ENCODE measurements around the gene NHLRC1. TPM values are rescaled to one million over a fixed set of nuclear protein-coding genes. Genes with fewer than 3 reads are reported as not detected.
A peak's percentile ranks its signal among the peaks of the same experiment; 100 is the strongest.

NHLRC1 gene
- total and polyA plus RNA-seq, 2 of the 13 experiments (the other 11 are each of a cell fraction or from before 2014, with no cell fraction given) = 0.04 to 0.11 TPM

DNA sequence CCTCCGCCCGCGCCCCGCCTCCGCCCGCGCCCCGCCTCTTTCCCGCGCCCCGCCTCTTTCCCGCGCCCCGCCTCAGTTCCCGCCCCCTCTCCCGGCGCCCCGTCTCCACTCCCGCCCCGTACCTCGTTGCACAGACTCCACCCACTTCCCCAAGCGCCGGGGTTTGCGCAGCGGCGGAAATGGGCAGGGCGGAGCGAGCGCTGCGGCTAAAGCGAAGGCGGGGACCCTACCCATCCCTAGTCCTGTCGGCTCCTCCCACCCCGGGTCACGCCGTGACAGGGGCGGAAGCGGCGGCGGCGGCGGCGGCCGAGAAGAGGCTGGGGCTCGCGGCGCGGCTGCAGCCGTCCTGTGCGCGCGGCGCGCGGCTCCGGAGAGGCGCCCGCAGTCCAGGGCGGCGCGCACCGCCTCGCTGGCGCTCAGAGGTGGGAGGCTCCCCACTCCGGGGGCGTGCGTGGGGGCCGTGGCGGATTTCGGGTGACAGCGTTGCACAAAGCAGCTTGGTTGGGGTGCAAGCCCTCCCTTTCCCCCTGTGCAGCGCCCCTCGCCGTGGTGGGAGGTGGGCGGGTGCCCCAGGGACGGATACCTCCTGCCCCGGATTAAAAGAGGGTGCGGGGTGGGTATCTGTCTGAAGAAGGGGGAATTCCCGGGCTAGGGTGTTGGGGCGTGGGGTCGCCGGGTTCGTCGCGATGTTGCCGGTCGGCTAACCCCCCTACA lies 32.8 kb upstream of the NHLRC1 start, which contains the start of gene KDM1B (continued):
- TF ChIP-seq, protein P1, sequence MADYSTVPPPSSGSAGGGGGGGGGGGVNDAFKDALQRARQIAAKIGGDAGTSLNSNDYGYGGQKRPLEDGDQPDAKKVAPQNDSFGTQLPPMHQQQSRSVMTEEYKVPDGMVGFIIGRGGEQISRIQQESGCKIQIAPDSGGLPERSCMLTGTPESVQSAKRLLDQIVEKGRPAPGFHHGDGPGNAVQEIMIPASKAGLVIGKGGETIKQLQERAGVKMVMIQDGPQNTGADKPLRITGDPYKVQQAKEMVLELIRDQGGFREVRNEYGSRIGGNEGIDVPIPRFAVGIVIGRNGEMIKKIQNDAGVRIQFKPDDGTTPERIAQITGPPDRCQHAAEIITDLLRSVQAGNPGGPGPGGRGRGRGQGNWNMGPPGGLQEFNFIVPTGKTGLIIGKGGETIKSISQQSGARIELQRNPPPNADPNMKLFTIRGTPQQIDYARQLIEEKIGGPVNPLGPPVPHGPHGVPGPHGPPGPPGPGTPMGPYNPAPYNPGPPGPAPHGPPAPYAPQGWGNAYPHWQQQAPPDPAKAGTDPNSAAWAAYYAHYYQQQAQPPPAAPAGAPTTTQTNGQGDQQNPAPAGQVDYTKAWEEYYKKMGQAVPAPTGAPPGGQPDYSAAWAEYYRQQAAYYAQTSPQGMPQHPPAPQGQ (CRISPR knock-in tag; IDR thresholded peaks at IDR 0.05; ENCODE audit: borderline replicate concordance) = no peak
- no peak for TF ChIP-seq NCOA5 (CRISPR knock-in tag; IDR thresholded peaks at IDR 0.05)
- TF ChIP-seq SNRNP70 (IDR thresholded peaks at IDR 0.05; ENCODE audit: low read depth, low read length) = no peak
- TF ChIP-seq, protein P2, sequence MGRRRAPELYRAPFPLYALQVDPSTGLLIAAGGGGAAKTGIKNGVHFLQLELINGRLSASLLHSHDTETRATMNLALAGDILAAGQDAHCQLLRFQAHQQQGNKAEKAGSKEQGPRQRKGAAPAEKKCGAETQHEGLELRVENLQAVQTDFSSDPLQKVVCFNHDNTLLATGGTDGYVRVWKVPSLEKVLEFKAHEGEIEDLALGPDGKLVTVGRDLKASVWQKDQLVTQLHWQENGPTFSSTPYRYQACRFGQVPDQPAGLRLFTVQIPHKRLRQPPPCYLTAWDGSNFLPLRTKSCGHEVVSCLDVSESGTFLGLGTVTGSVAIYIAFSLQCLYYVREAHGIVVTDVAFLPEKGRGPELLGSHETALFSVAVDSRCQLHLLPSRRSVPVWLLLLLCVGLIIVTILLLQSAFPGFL (CRISPR knock-in tag; IDR thresholded peaks at IDR 0.05) = no peak
- no peak for TF ChIP-seq FOXK2 (IDR thresholded peaks at IDR 0.05)
- TF ChIP-seq ZNF350 (CRISPR knock-in tag; IDR thresholded peaks at IDR 0.05; ENCODE audit: borderline replicate concordance, low read depth) = no peak; the same call in 1 of the 2 replicates
- TF ChIP-seq, protein P3, sequence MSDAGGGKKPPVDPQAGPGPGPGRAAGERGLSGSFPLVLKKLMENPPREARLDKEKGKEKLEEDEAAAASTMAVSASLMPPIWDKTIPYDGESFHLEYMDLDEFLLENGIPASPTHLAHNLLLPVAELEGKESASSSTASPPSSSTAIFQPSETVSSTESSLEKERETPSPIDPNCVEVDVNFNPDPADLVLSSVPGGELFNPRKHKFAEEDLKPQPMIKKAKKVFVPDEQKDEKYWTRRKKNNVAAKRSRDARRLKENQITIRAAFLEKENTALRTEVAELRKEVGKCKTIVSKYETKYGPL (CRISPR knock-in tag; IDR thresholded peaks at IDR 0.05) = no peak
- TF ChIP-seq SPEN (CRISPR knock-in tag; IDR thresholded peaks at IDR 0.05; ENCODE audit: low read depth) = peak; percentile 56; the same call in 1 of the 2 replicates
- TF ChIP-seq FOXO4 (CRISPR knock-in tag; conservative IDR thresholded peaks at IDR 0.05) = no peak
- no peak for TF ChIP-seq ZFP36 (IDR thresholded peaks at IDR 0.05; ENCODE audit: borderline replicate concordance, low read depth, low read length, partially characterized antibody)
- TF ChIP-seq ERF (CRISPR knock-in tag; IDR thresholded peaks at IDR 0.05) = peak; percentile 38
- TF ChIP-seq ASH2L (IDR thresholded peaks at IDR 0.05; ENCODE audit: insufficient read length, low read depth, low read length) = peak; percentile 89
- TF ChIP-seq CBFB (CRISPR knock-in tag; IDR thresholded peaks at IDR 0.05) = 0 out of 2 replicates have a peak, but pooled peaks have one; percentile 49
- peak; percentile 26; the same call in 1 of the 2 replicates for TF ChIP-seq NFYC (CRISPR knock-in tag; IDR thresholded peaks at IDR 0.05)
- no peak for TF ChIP-seq ZSCAN30 (CRISPR knock-in tag; IDR thresholded peaks at IDR 0.05)
- no peak for TF ChIP-seq ZNF343 (CRISPR knock-in tag; IDR thresholded peaks at IDR 0.05)
- TF ChIP-seq ZFP41 (CRISPR knock-in tag; IDR thresholded peaks at IDR 0.05; ENCODE audit: borderline replicate concordance) = no peak
- no peak for TF ChIP-seq MAFG (CRISPR knock-in tag; IDR thresholded peaks at IDR 0.05)
- TF ChIP-seq ZNF101 (CRISPR knock-in tag; IDR thresholded peaks at IDR 0.05; ENCODE audit: borderline replicate concordance, low read depth) = no peak; the same call in 1 of the 2 replicates
- TF ChIP-seq ZKSCAN8 (CRISPR knock-in tag; IDR thresholded peaks at IDR 0.05; ENCODE audit: borderline replicate concordance) = no peak
- no peak for TF ChIP-seq ZNF629 (CRISPR knock-in tag; conservative IDR thresholded peaks at IDR 0.05)
- TF ChIP-seq RARA (CRISPR knock-in tag; IDR thresholded peaks at IDR 0.05) = peak; percentile 30; the same call in 1 of the 2 replicates
